MM.1S (cell line): ENCODE results near the gene PKD1L1.

Experiments
- EZH2 ChIP-seq: fragments of 300-600 bp; sonication (generic); optimal IDR thresholded peaks from 2 replicates; pipeline ENCODE3; 2017; ENCODE audit warnings: low read depth, mild to moderate bottlenecking, antibody characterized with exemption, low read length, mixed read lengths
- EZH2phosphoT487 ChIP-seq: fragments of 300-600 bp; sonication (generic); IDR thresholded peaks from 2 replicates; pipeline ENCODE4 v1.6.1; 2018; ENCODE audit warnings: antibody characterized with exemption, low read length
- TF ChIP-seq, protein P1 (sequence below): fragments of 300-600 bp; sonication (generic); IDR thresholded peaks from 2 replicates; pipeline ENCODE4 v1.5.1; 2016; ENCODE audit warnings: antibody characterized with exemption, low read length, mixed read lengths

- TF ChIP-seq, protein P1, sequence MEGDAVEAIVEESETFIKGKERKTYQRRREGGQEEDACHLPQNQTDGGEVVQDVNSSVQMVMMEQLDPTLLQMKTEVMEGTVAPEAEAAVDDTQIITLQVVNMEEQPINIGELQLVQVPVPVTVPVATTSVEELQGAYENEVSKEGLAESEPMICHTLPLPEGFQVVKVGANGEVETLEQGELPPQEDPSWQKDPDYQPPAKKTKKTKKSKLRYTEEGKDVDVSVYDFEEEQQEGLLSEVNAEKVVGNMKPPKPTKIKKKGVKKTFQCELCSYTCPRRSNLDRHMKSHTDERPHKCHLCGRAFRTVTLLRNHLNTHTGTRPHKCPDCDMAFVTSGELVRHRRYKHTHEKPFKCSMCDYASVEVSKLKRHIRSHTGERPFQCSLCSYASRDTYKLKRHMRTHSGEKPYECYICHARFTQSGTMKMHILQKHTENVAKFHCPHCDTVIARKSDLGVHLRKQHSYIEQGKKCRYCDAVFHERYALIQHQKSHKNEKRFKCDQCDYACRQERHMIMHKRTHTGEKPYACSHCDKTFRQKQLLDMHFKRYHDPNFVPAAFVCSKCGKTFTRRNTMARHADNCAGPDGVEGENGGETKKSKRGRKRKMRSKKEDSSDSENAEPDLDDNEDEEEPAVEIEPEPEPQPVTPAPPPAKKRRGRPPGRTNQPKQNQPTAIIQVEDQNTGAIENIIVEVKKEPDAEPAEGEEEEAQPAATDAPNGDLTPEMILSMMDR: no peak
- TF ChIP-seq EZH2: no peak
- TF ChIP-seq EZH2phosphoT487: no peak
Measured at GRCh38 chr7:47907981-47908616, 40.2 kb downstream of the PKD1L1 start.
